Transverse colon (tissue), 4 donors: ENCODE measurements around the gene OR2B6. TPM values are rescaled to one million over a fixed set of nuclear protein-coding genes. Genes with fewer than 3 reads are reported as not detected.

Experiments used
- DNase-seq: peaks from one replicate; pipeline ENCODE4 v3.0.0-alpha.2; 2019
- H3K27ac ChIP-seq, 4 donors: fragments of 200-600 bp; sonication (generic); 2 replicates each; pipeline ENCODE4 v1.5.1; 2016 to 2018; ENCODE audit warnings: inconsistent platforms in 4 of 4
- H3K27me3 ChIP-seq: fragments of 200-600 bp; sonication (generic); 2 replicates; pipeline ENCODE4 v1.5.1; 2017; ENCODE audit warnings: inconsistent platforms
- H3K36me3 ChIP-seq, 4 donors: fragments of 200-600 bp; sonication (generic); 2 replicates each; pipeline ENCODE4 v1.5.1; 2017 to 2019; ENCODE audit warnings: inconsistent platforms in 4 of 4
- H3K4me1 ChIP-seq, 4 donors: fragments of 200-600 bp; sonication (generic); 2 replicates each; pipeline ENCODE4 v1.5.1; 2017 to 2020; ENCODE audit warnings: inconsistent platforms in 4 of 4
- H3K4me3 ChIP-seq, 4 donors: fragments of 200-600 bp; sonication (generic); 1 replicate in 1 of 4; 2 replicates in 3 of 4; pipeline versions ENCODE4 v1.5.1 to v1.6.1; 2017 to 2019; ENCODE audit warnings: inconsistent platforms in 4 of 4
- H3K9me3 ChIP-seq, 2 donors: fragments of 200-600 bp; sonication (generic); 2 replicates each; pipeline ENCODE4 v1.5.1; 2017 to 2019; ENCODE audit warnings: inconsistent platforms in 2 of 2
- CTCF ChIP-seq, 5 experiments: fragments of 200-600 bp in 3 of 5; fragments of 450-650 bp in 2 of 5; sonication (generic) in 3 of 5; IDR thresholded peaks; 1 replicate in 2 of 5; 2 replicates in 3 of 5; pipeline ENCODE4 v1.5.1; 2016 to 2017; ENCODE audit warnings: antibody characterized with exemption in 5 of 5, inconsistent platforms in 3 of 5, mild to moderate bottlenecking in 2 of 5, moderate library complexity in 1 of 5
- EP300 ChIP-seq: sonication (generic); formaldehyde crosslinking; IDR thresholded peaks from one replicate; pipeline ENCODE4 v1.6.1; 2017; ENCODE audit warnings: antibody characterized with exemption, low read depth
- POLR2A ChIP-seq: fragments of 450-650 bp; IDR thresholded peaks from one replicate; pipeline ENCODE4 v1.6.1; 2016; ENCODE audit warnings: antibody characterized with exemption, mild to moderate bottlenecking, moderate library complexity
- POLR2AphosphoS5 ChIP-seq, 3 donors: sonication (generic); formaldehyde crosslinking; IDR thresholded peaks; one replicate each; pipeline ENCODE4 v1.6.1; 2016; ENCODE audit warnings: antibody characterized with exemption in 3 of 3
- WGBS, 2 donors: methylation state at CpG; one replicate each; pipeline ENCODE4 v1.1.5; 2018; ENCODE audit warnings: low coverage in 1 of 2; 5-methylcytosine and 5-hydroxymethylcytosine counted together
- in situ Hi-C, 4 donors: fragments of 200-750 bp; cut with MboI; loops; one replicate each; pipeline versions ENCODE4 v1.15.0 to v1.15.1; 2017; ENCODE audit warnings: low sequenced_read_pairs in 3 of 4, low pct_ligation_motif_present in 1 of 4, low pct_unique_long_range_greater_than_20kb in 1 of 4
- intact Hi-C: fragments of 100-400 bp; cut with DNase I; formaldehyde crosslinking; loops from one replicate; pipeline ENCODE4 v1.15.1; 2023; ENCODE audit warnings: low total_unique reads
- total RNA-seq, 4 donors: library from RNA; depleted of rRNA; stranded (reverse); fragments of >200 nt; gene quantifications; one replicate each; pipeline ENCODE4 v1.1.0, GENCODE V29; 2016

The OR2B6 gene
- total RNA-seq: not detected

GRCh38 chr6:27956941-27957340, at the start of gene OR2B6:
TSS of gene OR2B6 (plus strand) at chr6:27957241. CDS start at chr6:27957241, 0 bp downstream.
- Histone ChIP-seq H3K4me1 (no peaks in the 10 kb centered on the region), H3K9me3 (no peaks in the 10 kb centered on the region), H3K27ac (no peak within 1 kb of the TSS), H3K4me3 (no peak within 1 kb of the TSS), H3K27me3 (peaks cover 31% of the 10 kb centered on the region), H3K36me3 (no peaks in the 10 kb centered on the region)
- 17 to 60% methylated on average over 1 of the region's 1 CpG for WGBS, 2 donors
- TF ChIP-seq CTCF (IDR thresholded peaks at IDR 0.05): no peak
- TF ChIP-seq POLR2A: no peak
- no peak for TF ChIP-seq POLR2AphosphoS5 (IDR thresholded peaks at IDR 0.05)
- TF ChIP-seq EP300: no peak
- in situ Hi-C loops (no loop called here), intact Hi-C loops (no loop called here)
- no peak for DNase-seq

GRCh38 chr6:27908017-27908416, 49.0 kb upstream of the OR2B6 start:
- Histone ChIP-seq H3K4me1 (peaks cover 0 to 7% (median 4%) of the 10 kb centered on the region in 4 donors), H3K9me3 (no peaks in the 10 kb centered on the region), H3K27ac (no peak overlapping the region), H3K36me3 (no peaks in the 10 kb centered on the region), H3K4me3 (no peak overlapping the region), H3K27me3 (peaks cover 8% of the 10 kb centered on the region)
- no peak for TF ChIP-seq CTCF (IDR thresholded peaks at IDR 0.05)
- TF ChIP-seq POLR2A: no peak
- TF ChIP-seq POLR2AphosphoS5 (IDR thresholded peaks at IDR 0.05): no peak
- no peak for TF ChIP-seq EP300
- no peak for DNase-seq
- intact Hi-C loops (no loop called here), in situ Hi-C loops (loop anchor here (10.0 to 25.0 kb wide), 4 partner anchors 396 to 723 kb away; no protein-coding TSS in a partner anchor)
- 57 to 86% methylated on average over 1 of the region's 1 CpG for WGBS, 2 donors

- in situ Hi-C loops: loop anchor here in 3 of 4 donors (25.0 kb wide), 3 partner anchors 400 to 450 kb away; no protein-coding TSS in a partner anchor
- 65 to 73% methylated on average over 2 of the region's 2 CpGs for WGBS, 2 donors
- intact Hi-C loops: no loop called here
These were observed 45.0 kb upstream of the OR2B6 start, which contains the start of gene OR2B2 for GRCh38 chr6:27911956-27912446. TSS of gene OR2B2 (minus strand) at chr6:27912396. CDS start at chr6:27912319, 77 bp downstream.

GRCh38 chr6:27922949-27923348, 34.1 kb upstream of the OR2B6 start:
- Histone ChIP-seq H3K4me1 (no peaks in the 10 kb centered on the region), H3K27me3 (peaks cover 21% of the 10 kb centered on the region), H3K9me3 (no peaks in the 10 kb centered on the region), H3K4me3 (no peak overlapping the region), H3K36me3 (no peaks in the 10 kb centered on the region), H3K27ac (no peak overlapping the region)
- in situ Hi-C loops: loop anchor here in 3 of 4 donors (25.0 kb wide), 3 partner anchors 411 to 439 kb away; no protein-coding TSS in a partner anchor
- TF ChIP-seq POLR2A (no peak), POLR2AphosphoS5 (IDR thresholded peaks at IDR 0.05) (no peak), CTCF (IDR thresholded peaks at IDR 0.05) (no peak), EP300 (no peak)
- intact Hi-C loops: no loop called here
- DNase-seq: no peak

More at GRCh38 chr6:27911956-27912446, 45.0 kb upstream of the OR2B6 start, which contains the start of gene OR2B2:
- Histone ChIP-seq H3K4me3 (no peak within 1 kb of the TSS), H3K9me3 (no peaks in the 10 kb centered on the region), H3K36me3 (no peaks in the 10 kb centered on the region), H3K27me3 (no peaks in the 10 kb centered on the region), H3K27ac (no peak within 1 kb of the TSS), H3K4me1 (no peaks in the 10 kb centered on the region)
- TF ChIP-seq POLR2AphosphoS5 (IDR thresholded peaks at IDR 0.05) (no peak), CTCF (IDR thresholded peaks at IDR 0.05) (no peak), POLR2A (no peak), EP300 (no peak)
- no peak for DNase-seq
